ENCODE data around the gene TP53BP2. TPM values are rescaled to one million over a fixed set of nuclear protein-coding genes. Genes with fewer than 3 reads are reported as not detected.
"Not testable (repeated sequence)": the region's sequence is repeated elsewhere in the genome, so short reads cannot be mapped to it uniquely, and the experiment has no call there.

TP53BP2 gene
- total RNA-seq, 1 experiment from 2014 or later: 38.5 TPM

DNA sequence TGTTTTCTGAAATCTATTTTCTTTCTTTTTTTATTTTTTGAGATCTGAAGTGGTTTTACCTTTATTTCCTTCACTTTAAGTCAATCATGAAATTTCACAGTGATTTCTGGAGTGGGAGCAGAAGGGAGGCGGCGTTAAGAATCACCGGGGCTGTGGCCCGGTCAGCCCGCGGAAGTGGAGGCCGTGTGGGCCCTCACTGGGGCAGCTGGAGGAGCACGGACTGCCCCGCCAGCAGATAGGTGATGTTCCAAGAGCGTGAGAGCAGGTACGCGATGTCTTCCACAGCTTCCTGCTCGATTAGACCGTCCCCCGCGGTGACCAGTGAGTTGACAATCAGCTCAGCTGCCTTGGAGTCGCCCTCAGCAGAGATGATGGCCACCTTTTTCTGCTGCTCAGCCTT, 10.6 kb upstream of the TP53BP2 start:
- no peak for DNase-seq (ENCODE audit: low spot score)

DNA sequence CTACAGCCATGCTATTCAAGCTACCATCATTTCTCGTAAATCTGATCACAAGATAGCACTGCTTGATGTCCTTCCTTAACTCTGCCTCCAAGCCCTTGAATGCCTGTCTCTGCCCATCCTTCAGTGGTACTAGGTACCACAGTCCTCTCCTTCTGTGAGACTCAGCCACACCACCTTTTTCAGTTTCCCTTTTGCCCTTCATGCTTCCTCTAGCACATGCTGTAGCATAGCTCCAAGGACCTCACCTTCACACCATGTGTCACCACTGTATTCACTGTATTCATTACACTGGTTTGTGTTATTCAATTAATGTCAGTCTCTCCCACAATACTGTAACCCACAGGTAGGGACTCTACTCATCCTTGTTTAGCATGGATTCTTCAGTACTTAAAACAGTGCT, 8.0 kb upstream of the TP53BP2 start:
- DNase-seq (ENCODE audit: low spot score): no peak

- no peak for DNase-seq (ENCODE audit: low spot score)
Observed at GRCh38 chr1:223853275-223853674, 7.5 kb upstream of the TP53BP2 start.

GRCh38 chr1:223852337-223852736, 6.6 kb upstream of the TP53BP2 start:
- DNase-seq (ENCODE audit: low spot score): no peak

- DNase-seq (ENCODE audit: low spot score): no peak
Observed at GRCh38 chr1:223849352-223850254, 3.9 kb upstream of the TP53BP2 start.

DNA sequence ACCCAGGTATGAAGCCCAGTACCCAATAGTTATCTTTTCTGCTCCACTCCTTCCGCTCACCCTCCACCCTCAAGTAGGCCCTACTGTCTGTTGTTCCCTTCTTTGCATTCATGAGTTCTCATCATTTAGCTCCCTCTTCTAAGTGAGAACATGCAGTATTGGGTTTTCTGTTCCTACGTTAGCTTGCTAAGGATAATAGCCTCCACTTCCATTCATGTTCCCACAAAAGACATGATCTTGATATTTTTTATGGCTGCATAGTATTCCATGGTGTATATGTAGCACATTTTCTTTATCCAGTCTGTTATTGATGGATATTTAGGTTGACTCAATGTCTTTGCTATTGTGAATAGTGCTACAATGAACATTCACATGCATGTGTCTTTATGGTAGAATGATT, 2.8 kb upstream of the TP53BP2 start:
- DNase-seq (ENCODE audit: low spot score): no peak

DNA sequence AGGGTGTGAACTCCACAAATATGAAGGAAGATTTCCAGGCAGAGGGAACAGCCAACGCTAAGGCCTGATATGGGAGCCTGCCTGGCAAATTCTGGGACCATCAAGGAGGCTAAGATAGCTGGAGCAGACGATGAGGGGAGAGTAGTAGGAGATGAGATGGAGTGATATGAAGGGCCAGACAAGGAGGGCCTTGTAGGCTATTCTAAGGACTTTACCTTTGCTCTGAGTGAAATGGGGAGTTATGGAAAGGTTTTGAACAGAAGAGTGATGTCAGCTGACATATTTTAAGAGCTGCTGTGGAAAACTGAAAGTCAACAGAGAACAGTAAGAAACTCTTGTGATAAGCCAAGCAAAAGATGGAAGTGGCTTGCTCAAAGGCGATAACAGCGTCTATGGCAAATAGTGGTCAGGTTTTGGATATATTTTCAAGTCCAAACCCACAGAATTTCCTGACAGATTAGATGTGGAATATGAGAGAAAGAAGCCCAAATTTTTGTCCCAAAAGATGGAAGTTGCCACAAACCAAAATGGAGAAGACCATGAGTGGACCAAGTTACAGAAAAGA, 2.1 kb upstream of the TP53BP2 start:
- DNase-seq (ENCODE audit: low spot score): no peak

DNA sequence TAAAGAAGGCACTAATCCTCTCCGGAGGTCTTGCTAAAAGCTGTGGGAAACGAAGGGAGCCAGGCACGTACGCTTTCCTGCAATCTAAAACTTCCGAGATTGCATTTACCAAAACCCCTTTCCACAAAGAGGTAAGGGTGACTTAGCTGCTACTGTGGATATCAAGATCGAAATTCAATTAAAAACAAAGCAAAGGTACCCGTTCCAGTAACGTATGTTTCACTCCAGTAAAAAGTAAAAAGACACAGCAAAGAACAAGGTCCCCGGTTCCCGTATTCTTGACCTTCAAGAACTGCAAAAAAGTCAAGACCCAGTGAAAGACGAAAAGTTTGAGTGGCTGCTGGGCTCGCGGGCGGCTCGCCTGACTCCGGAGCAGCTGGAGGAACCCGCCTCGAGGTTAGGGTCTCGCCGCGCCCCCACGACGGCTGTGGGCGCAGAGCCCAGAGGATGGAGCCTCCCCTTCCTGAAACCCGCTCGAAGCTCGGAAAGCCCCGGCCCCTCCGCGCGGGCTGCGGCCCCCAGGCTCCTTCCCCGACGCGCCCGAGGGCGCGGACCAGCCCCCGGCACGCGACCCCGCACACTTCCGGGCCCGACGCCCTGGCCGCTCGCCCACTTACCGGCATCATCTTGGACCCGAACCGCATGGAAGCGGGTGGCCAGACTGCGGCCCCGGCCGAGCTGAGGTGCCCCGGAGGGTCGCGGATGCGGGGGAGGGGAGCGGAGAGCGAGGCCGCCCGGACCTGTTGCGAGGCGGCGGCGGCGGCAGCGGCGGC, 524 bp downstream of the TP53BP2 start:
- peak; percentile 14 for DNase-seq (ENCODE audit: low spot score)

- DNase-seq (ENCODE audit: low spot score): no peak
Observed at GRCh38 chr1:223844787-223845036, 1.0 kb downstream of the TP53BP2 start.

- no peak for DNase-seq (ENCODE audit: low spot score)
Observed at GRCh38 chr1:223843934-223844786, 1.6 kb downstream of the TP53BP2 start.

DNA sequence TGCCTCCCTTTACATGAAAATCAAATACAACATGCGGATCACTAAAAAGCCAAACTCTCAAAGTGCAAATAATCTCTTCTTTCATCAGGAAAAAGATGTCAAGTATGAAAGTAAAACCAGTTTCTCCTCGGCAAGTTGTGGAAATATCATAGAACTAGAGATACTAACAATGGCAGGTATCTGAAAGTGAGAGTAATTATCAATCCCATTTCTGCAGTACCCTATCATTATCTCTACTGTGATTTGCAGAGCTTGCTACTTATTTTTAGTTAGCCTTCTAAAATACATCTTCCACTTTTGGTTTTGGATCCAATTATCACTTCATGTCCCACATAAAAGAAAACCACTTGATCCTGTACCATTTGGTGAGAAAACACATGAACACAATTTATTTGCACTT, 3.0 kb downstream of the TP53BP2 start:
- DNase-seq (ENCODE audit: low spot score): no peak

DNA sequence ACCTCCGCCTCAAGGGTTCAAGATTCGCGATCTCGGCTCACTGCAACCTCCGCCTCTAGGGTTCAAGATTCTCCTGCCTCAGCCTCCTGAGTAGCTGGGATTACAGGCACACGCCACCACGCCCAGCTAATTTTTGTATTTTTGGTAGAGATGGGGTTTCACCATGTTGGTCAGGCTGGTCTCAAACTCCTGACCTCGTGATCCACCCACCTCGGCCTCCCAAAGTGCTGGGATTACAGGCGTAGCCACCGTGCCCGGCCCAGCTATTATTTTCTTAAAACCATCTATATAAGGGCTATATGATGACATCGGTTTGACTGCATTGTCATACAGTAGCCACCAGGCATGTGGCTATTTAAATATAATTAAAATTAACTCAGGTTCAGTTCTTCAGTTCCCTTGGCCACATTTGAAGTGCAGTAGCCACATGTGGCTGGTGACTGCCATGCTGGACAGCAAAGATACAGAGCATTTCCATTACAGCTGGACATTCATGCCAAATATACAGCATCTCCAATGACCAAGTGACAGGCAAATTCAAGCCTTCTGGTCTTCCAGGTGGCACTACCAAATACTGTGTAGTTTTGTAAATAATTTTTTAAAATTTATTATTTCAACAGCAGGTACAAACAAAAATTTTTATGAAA, 3.6 kb downstream of the TP53BP2 start:
- not testable (repeated sequence) for DNase-seq (ENCODE audit: low spot score)

GRCh38 chr1:223840254-223840653, 5.5 kb downstream of the TP53BP2 start:
- no peak for DNase-seq (ENCODE audit: low spot score)

DNA sequence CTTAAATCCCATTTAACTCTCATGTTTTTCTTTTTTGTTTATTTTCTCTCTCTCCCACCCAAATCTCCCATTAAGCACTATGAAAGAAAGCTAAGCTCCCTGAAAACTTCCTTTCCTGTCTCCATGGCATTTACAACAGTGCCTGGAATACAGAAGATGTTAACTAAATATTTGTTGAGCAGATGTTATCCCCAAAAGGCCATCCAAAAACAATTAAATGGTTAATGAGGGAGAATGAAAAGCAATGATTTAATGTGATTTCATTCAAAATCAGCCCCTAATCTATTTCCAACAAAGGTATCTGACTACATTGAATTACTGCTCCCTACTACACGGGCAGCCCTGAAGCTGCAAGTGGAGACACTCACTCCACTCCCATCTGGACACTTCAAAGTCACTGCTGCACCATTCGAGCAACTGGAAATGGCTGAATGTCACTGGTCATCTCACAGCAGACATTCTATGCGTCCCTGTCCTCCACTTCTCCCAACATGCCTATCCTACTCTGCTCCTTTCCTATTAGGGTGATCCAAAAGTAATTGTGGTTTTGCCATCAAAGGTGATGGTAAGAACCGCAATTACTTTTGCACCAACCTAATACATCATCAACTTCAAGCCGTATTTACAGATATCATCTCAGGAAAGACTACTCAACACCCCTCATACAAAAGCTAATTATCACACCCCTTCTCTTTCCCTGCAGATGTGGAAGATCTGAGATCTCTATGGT, 7.5 kb downstream of the TP53BP2 start:
- no peak for DNase-seq (ENCODE audit: low spot score)

- DNase-seq (ENCODE audit: low spot score): no peak
Observed at GRCh38 chr1:223837687-223838086, 8.1 kb downstream of the TP53BP2 start.

GRCh38 chr1:223837206-223837605, 8.5 kb downstream of the TP53BP2 start:
- DNase-seq (ENCODE audit: low spot score): peak; percentile 15

- no peak for DNase-seq (ENCODE audit: low spot score)
Observed at GRCh38 chr1:223836586-223836985, 9.2 kb downstream of the TP53BP2 start.

GRCh38 chr1:223835754-223836153, 10.0 kb downstream of the TP53BP2 start:
- DNase-seq (ENCODE audit: low spot score): no peak

DNA sequence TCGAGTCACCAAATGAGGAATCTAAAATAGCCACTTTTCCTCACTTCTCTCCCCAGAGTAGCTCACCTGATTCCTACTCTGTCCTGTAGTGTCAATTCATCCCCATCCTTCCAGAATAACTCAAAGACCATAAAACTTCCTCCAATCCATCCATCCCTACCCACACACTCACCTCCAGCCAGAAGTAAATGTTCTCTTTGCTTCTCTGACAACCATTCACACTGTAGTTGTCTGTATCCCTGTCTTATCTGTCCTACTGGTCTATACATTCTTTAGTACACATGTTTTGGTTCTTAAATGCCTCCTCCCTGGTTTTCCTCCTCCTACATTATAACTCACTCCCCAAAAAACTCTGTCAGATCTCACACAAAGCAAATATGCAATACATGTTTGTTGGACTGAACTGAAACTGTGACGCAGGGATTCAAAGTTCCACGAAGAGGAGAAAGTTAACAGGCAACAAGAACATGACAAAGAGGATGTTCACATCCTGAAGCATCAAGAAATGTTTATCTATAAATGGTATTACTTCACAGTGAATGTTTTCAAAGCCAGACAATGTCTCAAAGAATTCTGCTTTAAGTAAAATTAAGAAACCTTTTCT, 11.0 kb downstream of the TP53BP2 start:
- DNase-seq (ENCODE audit: low spot score): no peak

GRCh38 chr1:223833948-223834347, 11.8 kb downstream of the TP53BP2 start:
- no peak for DNase-seq (ENCODE audit: low spot score)

GRCh38 chr1:223832637-223832943, 13.2 kb downstream of the TP53BP2 start:
- no peak for DNase-seq (ENCODE audit: low spot score)
